H1 (cell line): ENCODE data around the gene SCAI. TPM values are rescaled to one million over a fixed set of nuclear protein-coding genes. Genes with fewer than 3 reads are reported as not detected.
"Not testable (repeated sequence)": the region's sequence is repeated elsewhere in the genome, so short reads cannot be mapped to it uniquely, and the experiment has no call there.

Experiments
- CTCF ChIA-PET: fragments of 300-600 bp; sonication (Branson Sonifier 250); formaldehyde crosslinking; loops from one replicate; lab custom pipeline; 2021; ENCODE audit not compliant: partially characterized antibody; lab: Charles Lee
- POLR2A ChIA-PET: fragments of 300-600 bp; sonication (Branson Sonifier 250); formaldehyde crosslinking; loops from one replicate; lab custom pipeline; 2021; ENCODE audit warnings: inconsistent platforms; ENCODE audit not compliant: partially characterized antibody; lab: Charles Lee
- DNase-seq, 2 experiments: peaks; one replicate each; pipeline versions ENCODE4 v3.0.0 to v3.0.0-alpha.2; 2010 to 2022; ENCODE audit warnings: low spot score in 2 of 2, low read depth in 1 of 2, mixed read lengths in 1 of 2
- FAIRE-seq: peaks from 2 replicates; lab custom pipeline; 2011; peaks lifted over from hg19 to GRCh38; lab: Jason Lieb, UNC
- H2AFZ ChIP-seq: 2 replicates; pipeline ENCODE4 v1.8.1; 2012; ENCODE audit warnings: low read length, inconsistent platforms
- H2AK5ac ChIP-seq: 2 replicates; pipeline ENCODE4 v1.6.1; 2013; ENCODE audit warnings: low read depth, low read length
- H2BK120ac ChIP-seq: replicated peaks from 2 replicates; pipeline ENCODE3; 2013; ENCODE audit warnings: low read depth, low read length, inconsistent platforms
- H2BK12ac ChIP-seq: 2 replicates; pipeline ENCODE4 v1.6.1; 2013; ENCODE audit warnings: low read depth, low read length
- H2BK15ac ChIP-seq: 2 replicates; pipeline ENCODE4 v1.6.1; 2013; ENCODE audit warnings: low read length
- H2BK20ac ChIP-seq: 2 replicates; pipeline ENCODE4 v1.6.1; 2013; ENCODE audit warnings: low read length
- H2BK5ac ChIP-seq: 2 replicates; pipeline ENCODE4 v1.6.1; 2013; ENCODE audit warnings: low read depth, low read length
- H3K14ac ChIP-seq: 2 replicates; pipeline ENCODE4 v1.6.1; 2013; ENCODE audit warnings: inconsistent platforms; ENCODE audit not compliant: insufficient read length
- H3K18ac ChIP-seq: 2 replicates; pipeline ENCODE4 v1.6.1; 2013; ENCODE audit warnings: low read length; ENCODE audit errors: extremely low read depth
- H3K23ac ChIP-seq: 2 replicates; pipeline ENCODE4 v1.6.1; 2013; ENCODE audit warnings: inconsistent platforms; ENCODE audit not compliant: insufficient read length
- H3K23me2 ChIP-seq: 2 replicates; pipeline ENCODE4 v1.6.1; 2013; ENCODE audit warnings: low read depth, low read length
- H3K27ac ChIP-seq: 2 replicates; pipeline ENCODE4 v1.6.1; 2011; ENCODE audit warnings: low read depth, low read length, inconsistent platforms
- H3K27me3 ChIP-seq, 4 experiments: replicated peaks in 1 of 4; 1 replicate in 1 of 4; 2 replicates in 3 of 4; pipeline versions ENCODE4 v1.6.1 to v1.8.1; 2011 to 2013; ENCODE audit warnings: low read length in 3 of 4, mild to moderate bottlenecking in 3 of 4, inconsistent platforms in 2 of 4, mixed read lengths in 2 of 4, moderate library complexity in 1 of 4; ENCODE audit not compliant: control insufficient read depth in 3 of 4, insufficient read depth in 3 of 4; ENCODE audit errors: extremely low read depth in 1 of 4
- H3K36me3 ChIP-seq, 4 experiments: 2 replicates each; pipeline versions ENCODE4 v1.6.1 to v1.8.1; 2011 to 2013; ENCODE audit warnings: mild to moderate bottlenecking in 4 of 4, low read length in 3 of 4, moderate library complexity in 2 of 4, control low read depth in 1 of 4, inconsistent platforms in 1 of 4; ENCODE audit not compliant: insufficient read depth in 4 of 4, control insufficient read depth in 2 of 4
- H3K4ac ChIP-seq: replicated peaks from 2 replicates; pipeline ENCODE3; 2013; ENCODE audit warnings: low read length, low read depth, mixed read lengths, inconsistent platforms; ENCODE audit not compliant: insufficient read length
- H3K4me1 ChIP-seq, 4 experiments: replicated peaks in 1 of 4; 1 replicate in 1 of 4; 2 replicates in 3 of 4; pipeline versions ENCODE4 v1.6.1 to v1.8.1; 2011 to 2013; ENCODE audit warnings: low read length in 3 of 4, inconsistent platforms in 2 of 4, mixed read lengths in 1 of 4; ENCODE audit not compliant: insufficient read depth in 4 of 4, control insufficient read depth in 3 of 4
- H3K4me2 ChIP-seq, 2 experiments: 2 replicates each; pipeline versions ENCODE4 v1.6.1 to v1.8.1; 2011 to 2013; ENCODE audit warnings: low read depth in 2 of 2, low read length in 2 of 2, control low read depth in 1 of 2, inconsistent platforms in 1 of 2, mild to moderate bottlenecking in 1 of 2; ENCODE audit not compliant: insufficient read depth in 1 of 2
- H3K4me3 ChIP-seq, 4 experiments: fragments of 200-600, 300-600 bp in 1 of 4; sonication (generic), shearing (Covaris generic), sonication (Bioruptor Twin) in 1 of 4; 2 replicates each; pipeline versions ENCODE4 v1.5.1 to v1.8.1; 2011 to 2016; ENCODE audit warnings: low read length in 4 of 4, low read depth in 3 of 4, control low read depth in 2 of 4, inconsistent platforms in 2 of 4, mild to moderate bottlenecking in 2 of 4, mixed read lengths in 1 of 4, moderate library complexity in 1 of 4; ENCODE audit not compliant: insufficient read depth in 2 of 4; ENCODE audit errors: extremely low read depth in 1 of 4
- H3K56ac ChIP-seq: replicated peaks from 2 replicates; pipeline ENCODE3; 2013; ENCODE audit warnings: low read depth, mild to moderate bottlenecking, mixed read lengths, low read length, inconsistent platforms; ENCODE audit not compliant: insufficient read length
- H3K79me1 ChIP-seq: 2 replicates; pipeline ENCODE4 v1.6.1; 2013; ENCODE audit warnings: low read depth, low read length, control low read depth
- H3K79me2 ChIP-seq, 2 experiments: 2 replicates each; pipeline versions ENCODE4 v1.6.1 to v1.8.1; 2012 to 2013; ENCODE audit warnings: low read length in 2 of 2, mild to moderate bottlenecking in 2 of 2, inconsistent platforms in 1 of 2; ENCODE audit not compliant: insufficient read depth in 2 of 2, control insufficient read depth in 1 of 2
- H3K9ac ChIP-seq, 4 experiments: replicated peaks in 1 of 4; 1 replicate in 1 of 4; 2 replicates in 3 of 4; pipeline versions ENCODE4 v1.6.1 to v1.8.1; 2011 to 2013; ENCODE audit warnings: low read depth in 3 of 4, low read length in 3 of 4, control low read depth in 2 of 4, mild to moderate bottlenecking in 2 of 4, moderate library complexity in 2 of 4, inconsistent platforms in 1 of 4; ENCODE audit errors: extremely low read depth in 1 of 4
- H3K9me3 ChIP-seq, 2 experiments: 2 replicates each; pipeline versions ENCODE4 v1.6.1 to v1.8.1; 2012 to 2013; ENCODE audit warnings: mild to moderate bottlenecking in 2 of 2, moderate library complexity in 2 of 2, control low read depth in 1 of 2, inconsistent platforms in 1 of 2, low read depth in 1 of 2, low read length in 1 of 2, mixed read lengths in 1 of 2; ENCODE audit not compliant: insufficient read depth in 2 of 2
- H4K20me1 ChIP-seq, 2 experiments: replicated peaks in 1 of 2; 2 replicates each; pipeline versions ENCODE3 to v1.8.1; 2011 to 2013; ENCODE audit warnings: inconsistent platforms in 2 of 2, low read length in 2 of 2, mild to moderate bottlenecking in 1 of 2; ENCODE audit not compliant: insufficient read depth in 2 of 2, control insufficient read depth in 1 of 2
- H4K5ac ChIP-seq: 2 replicates; pipeline ENCODE4 v1.6.1; 2013; ENCODE audit warnings: low read length, low read depth, mixed read lengths, inconsistent platforms; ENCODE audit not compliant: insufficient read length
- H4K8ac ChIP-seq: 2 replicates; pipeline ENCODE4 v1.8.0; 2013; ENCODE audit warnings: mild to moderate bottlenecking, moderate library complexity, low read length, inconsistent platforms; ENCODE audit not compliant: insufficient read depth; ENCODE audit errors: extremely low read depth
- H4K91ac ChIP-seq: replicated peaks from 2 replicates; pipeline ENCODE3; 2013; ENCODE audit warnings: low read length, mixed read lengths, inconsistent platforms; ENCODE audit not compliant: insufficient read length
- WGBS, 2 experiments: shearing (Covaris generic) in 1 of 2; methylation state at CpG; one replicate each; pipeline versions ENCODE4 v1.1.6 to v1.1.7; 2013 to 2015; ENCODE audit warnings: low lambda C conversion rate in 2 of 2, mixed read lengths in 2 of 2, inconsistent platforms in 1 of 2, low coverage in 1 of 2, missing lambda C conversion rate in 1 of 2; ENCODE audit not compliant: insufficient replicate concordance in 2 of 2, insufficient coverage in 1 of 2, insufficient read length in 1 of 2; ENCODE audit errors: extremely low coverage in 1 of 2, missing lambda C conversion rate in 1 of 2; 5-methylcytosine and 5-hydroxymethylcytosine counted together
- polyA plus RNA-seq, 7 experiments: library from polyadenylated mRNA; depleted of rRNA in 3 of 7; stranded (reverse) in 5 of 7; unstranded in 2 of 7; fragments of >200 nt in 5 of 7; fragments of 200-250 nt in 2 of 7; gene quantifications; 1 replicate in 5 of 7; 2 replicates in 1 of 7; 4 replicates in 1 of 7; pipeline versions ENCODE4 v1.2.1 to v1.2.3, GENCODE V29; 2011 to 2013; ENCODE audit warnings: missing spikeins in 2 of 7, mixed read lengths in 2 of 7
- total RNA-seq: library from RNA; stranded (reverse); fragmentation: NEBNext Ultra II Directional; extraction: Animal tissue kit (Norgen Biotek cat#: 25700); gene quantifications from 2 replicates; pipeline ENCODE4 v1.2.1, GENCODE V29; 2021

Gene SCAI
- total and polyA plus RNA-seq, 2 of the 8 experiments (the other 6 are each of a cell fraction or from before 2014, with no cell fraction given), result 6.4 to 19.8 TPM

- H3K4ac ChIP-seq, FAIRE-seq, H2AFZ ChIP-seq, H4K8ac ChIP-seq, H2BK15ac ChIP-seq, H2BK12ac ChIP-seq, H4K91ac ChIP-seq, H3K4me3 ChIP-seq, H3K4me2 ChIP-seq, CTCF ChIA-PET, H3K9ac ChIP-seq, H4K5ac ChIP-seq, H3K18ac ChIP-seq, H2BK120ac ChIP-seq, H3K23ac ChIP-seq, H3K27me3 ChIP-seq, H3K36me3 ChIP-seq, DNase-seq, H3K9me3 ChIP-seq, H3K79me1 ChIP-seq, H2BK20ac ChIP-seq, H3K27ac ChIP-seq, H3K14ac ChIP-seq, H2BK5ac ChIP-seq, H3K56ac ChIP-seq, H4K20me1 ChIP-seq, POLR2A ChIA-PET, H3K23me2 ChIP-seq, H2AK5ac ChIP-seq, H3K4me1 ChIP-seq: not testable (repeated sequence)
- peaks cover 0 to 40% of the 10 kb centered on the region in 2 experiments; a peak in 3 of 4 replicates for H3K79me2 ChIP-seq
- 98% methylated on average over 5 of the region's 33 CpGs; no CpG with 5 or more reads in 1 of the 2 experiments for WGBS, 2 experiments
These were observed 34.8 kb downstream of the SCAI start for GRCh38 chr9:125108541-125108940.
